GM18951 (cell line): Measurements from ENCODE around the gene TXNRD2.

Source experiments
- POLR2A ChIP-seq: IDR thresholded peaks from 4 replicates; pipeline ENCODE4 v1.6.1; 2011; ENCODE audit warnings: mild to moderate bottlenecking; ENCODE audit not compliant: insufficient read length, insufficient read depth; ENCODE audit errors: extremely low read depth
- in situ Hi-C: fragments of 300-500 bp; cut with MboI; formaldehyde crosslinking; loops from one replicate; pipeline ENCODE4 v1.12.0; 2022; ENCODE audit warnings: low sequenced_read_pairs, mixed read lengths, inconsistent platforms; ENCODE audit not compliant: unreplicated experiment

The TXNRD2 gene

GRCh38 chr22:19900707-19901436 is 40.7 kb downstream of the TXNRD2 start:
- no peak for TF ChIP-seq POLR2A
- in situ Hi-C loops, result no loop called here

GRCh38 chr22:19898831-19899567 is 42.6 kb downstream of the TXNRD2 start:
- TF ChIP-seq POLR2A, result no peak
- in situ Hi-C loops, result no loop called here

- in situ Hi-C loops, result no loop called here
- no peak for TF ChIP-seq POLR2A
Measured at GRCh38 chr22:19898145-19898544, 43.5 kb downstream of the TXNRD2 start.

- in situ Hi-C loops, result no loop called here
- no peak for TF ChIP-seq POLR2A
Measured at GRCh38 chr22:19897726-19898125, 43.9 kb downstream of the TXNRD2 start.

GRCh38 chr22:19896665-19897355 is 44.8 kb downstream of the TXNRD2 start:
- in situ Hi-C loops, result no loop called here
- TF ChIP-seq POLR2A, result no peak

GRCh38 chr22:19895160-19895849 is 46.3 kb downstream of the TXNRD2 start:
- in situ Hi-C loops, result no loop called here
- TF ChIP-seq POLR2A, result no peak

GRCh38 chr22:19893363-19893762 is 48.3 kb downstream of the TXNRD2 start:
- in situ Hi-C loops, result no loop called here

GRCh38 chr22:19892925-19893324 is 48.7 kb downstream of the TXNRD2 start:
- in situ Hi-C loops, result no loop called here
- TF ChIP-seq POLR2A, result no peak

More at GRCh38 chr22:19893363-19893762, 48.3 kb downstream of the TXNRD2 start:
- TF ChIP-seq POLR2A, result no peak

- TF ChIP-seq POLR2A, result no peak
- in situ Hi-C loops, result no loop called here
Measured at GRCh38 chr22:19892257-19892879, 49.2 kb downstream of the TXNRD2 start.

- in situ Hi-C loops, result no loop called here
Measured at GRCh38 chr22:19891317-19892256, 50.0 kb downstream of the TXNRD2 start.

GRCh38 chr22:19890502-19891316 is 50.9 kb downstream of the TXNRD2 start:
- in situ Hi-C loops, result no loop called here
- TF ChIP-seq POLR2A, result no peak

More at GRCh38 chr22:19891317-19892256, 50.0 kb downstream of the TXNRD2 start:
- TF ChIP-seq POLR2A, result peak; percentile 15
